K562 (cell line): ENCODE measurements around the gene SFMBT2. TPM values are rescaled to one million over a fixed set of nuclear protein-coding genes. Genes with fewer than 3 reads are reported as not detected.

ENCODE experiments used
- ATAC-seq: fragments of 200-7000 bp; cut with Tn5 transposase; 3 replicates; pipeline ENCODE4 v1.9.1; 2020; ENCODE audit warnings: moderate library complexity
- BruUV-seq: library from RNA; stranded (reverse); fragments of 400-500 nt; replicated peaks from 2 replicates; lab custom pipeline; 2021; lab: Mats Ljungman, UMichigan
- CTCF ChIA-PET: fragments of 300-600 bp; formaldehyde crosslinking; extraction: SDS; loops from one replicate; lab custom pipeline; 2021; ENCODE audit warnings: low intra/inter-chr PET ratio; lab: Yijun Ruan, JAX
- POLR2A ChIA-PET: fragments of 300-600, 350-650 bp; sonication (Branson Sonifier 250); formaldehyde crosslinking; extraction: SDS; loops from one replicate; lab custom pipeline; 2021; ENCODE audit warnings: antibody characterized with exemption, inconsistent platforms; lab: Yijun Ruan, JAX
- DNase-seq, 4 experiments: peaks; one replicate each; pipeline versions ENCODE4 v3.0.0 to v3.0.0-alpha.2; 2011 to 2018; ENCODE audit warnings: low spot score in 3 of 4, mixed read lengths in 3 of 4; ENCODE audit errors: extremely low read depth in 1 of 4
- FAIRE-seq: peaks from 2 replicates; lab custom pipeline; 2011; peaks lifted over from hg19 to GRCh38; lab: Jason Lieb, UNC
- H2AFZ ChIP-seq: 2 replicates; pipeline ENCODE4 v1.6.0; 2011; ENCODE audit warnings: low read depth, low read length, control low read depth, inconsistent platforms
- H3K27ac ChIP-seq: fragments of 200-600 bp; 3 replicates; pipeline ENCODE4 v1.8.0; 2011; ENCODE audit warnings: low read depth, mild to moderate bottlenecking, control low read depth, inconsistent platforms, low read length, moderate library complexity, mixed read lengths; ENCODE audit errors: extremely low read depth
- H3K27me3 ChIP-seq, 2 experiments: fragments of 300-600 bp in 1 of 2; 2 replicates in 1 of 2; 3 replicates in 1 of 2; pipeline versions ENCODE4 v1.6.0 to v1.8.0; 2011; ENCODE audit warnings: inconsistent platforms in 2 of 2, low read length in 2 of 2, mild to moderate bottlenecking in 1 of 2, mixed read lengths in 1 of 2, moderate library complexity in 1 of 2; ENCODE audit not compliant: control insufficient read depth in 2 of 2, insufficient read depth in 2 of 2
- H3K36me3 ChIP-seq: fragments of 300-600 bp; 3 replicates; pipeline ENCODE4 v1.8.0; 2011; ENCODE audit warnings: mild to moderate bottlenecking, low read length, inconsistent platforms; ENCODE audit not compliant: control insufficient read depth, insufficient read depth
- H3K4me1 ChIP-seq, 2 experiments: fragments of 200-600 bp in 1 of 2; replicated peaks in 1 of 2; 2 replicates in 1 of 2; 3 replicates in 1 of 2; pipeline versions ENCODE4 v1.5.1 to v1.8.0; 2011; ENCODE audit warnings: inconsistent platforms in 2 of 2, low read length in 2 of 2, mild to moderate bottlenecking in 1 of 2, mixed read lengths in 1 of 2, moderate library complexity in 1 of 2; ENCODE audit not compliant: control insufficient read depth in 2 of 2, insufficient read depth in 2 of 2
- H3K4me2 ChIP-seq: 2 replicates; pipeline ENCODE4 v1.6.1; 2011; ENCODE audit warnings: low read length, control low read depth, inconsistent platforms, mixed read lengths; ENCODE audit not compliant: insufficient read depth
- H3K4me3 ChIP-seq: fragments of 200-600 bp; sonication (generic), shearing (Covaris generic); 2 replicates; pipeline ENCODE4 v1.5.1; 2016; ENCODE audit warnings: control low read depth, inconsistent platforms
- H3K79me2 ChIP-seq: fragments of 200-600 bp; 3 replicates; pipeline ENCODE4 v1.8.0; 2011; ENCODE audit warnings: low read length, inconsistent platforms; ENCODE audit not compliant: control insufficient read depth, insufficient read depth
- H3K9ac ChIP-seq, 2 experiments: 2 replicates each; pipeline versions ENCODE4 v1.6.0 to v1.6.1; 2011; ENCODE audit warnings: low read depth in 2 of 2, low read length in 2 of 2, control low read depth in 1 of 2, inconsistent platforms in 1 of 2, mild to moderate bottlenecking in 1 of 2, mixed read lengths in 1 of 2; ENCODE audit not compliant: insufficient read depth in 1 of 2
- H3K9me1 ChIP-seq: one replicate; pipeline ENCODE4 v1.6.0; 2011; ENCODE audit warnings: inconsistent platforms, mild to moderate bottlenecking, low read length, moderate library complexity; ENCODE audit not compliant: control insufficient read depth, insufficient read depth
- H3K9me3 ChIP-seq: replicated peaks from 2 replicates; pipeline ENCODE4 v1.5.1; 2011; ENCODE audit warnings: low read depth, low read length, inconsistent platforms; ENCODE audit not compliant: control insufficient read depth, insufficient read depth
- H4K20me1 ChIP-seq: replicated peaks from 2 replicates; pipeline ENCODE4 v1.6.1; 2011; ENCODE audit warnings: low read length, inconsistent platforms, mixed read lengths; ENCODE audit not compliant: control insufficient read depth, insufficient read depth
- ELF1 ChIP-seq: fragments of 200-800 bp; sonication (Bioruptor generic); IDR thresholded peaks from 2 replicates; pipeline ENCODE4 v1.6.1; 2016; ENCODE audit warnings: missing genetic modification characterization, missing compliant biosample characterization
- GTF2E2 ChIP-seq: fragments of 200-800 bp; sonication (Bioruptor generic); IDR thresholded peaks from 2 replicates; pipeline ENCODE4 v1.6.1; 2016; ENCODE audit warnings: missing genetic modification characterization, missing compliant biosample characterization
- NFXL1 ChIP-seq: fragments of 450-650 bp; formaldehyde crosslinking; IDR thresholded peaks from 2 replicates; pipeline ENCODE4 v1.4.0; 2021; ENCODE audit warnings: mild to moderate bottlenecking
- NFYB ChIP-seq: IDR thresholded peaks from 2 replicates; pipeline ENCODE4 v1.6.1; 2011; ENCODE audit warnings: mild to moderate bottlenecking, moderate library complexity; ENCODE audit not compliant: insufficient read length; ENCODE audit errors: extremely low read depth
- SAP30 ChIP-seq: fragments of 200-600 bp; sonication (generic); IDR thresholded peaks from 2 replicates; pipeline ENCODE4 v1.6.1; 2012; ENCODE audit warnings: borderline replicate concordance, low read depth, mild to moderate bottlenecking, moderate library complexity, low read length, control low read depth, inconsistent platforms; ENCODE audit not compliant: insufficient read depth, poor library complexity, severe bottlenecking
- WGBS: fragments of 100-300 bp; shearing (Covaris generic); methylation state at CpG from one replicate; pipeline ENCODE4 v1.1.6; 2016; ENCODE audit warnings: low coverage, mixed read lengths; ENCODE audit not compliant: insufficient coverage; ENCODE audit errors: missing lambda C conversion rate; 5-methylcytosine and 5-hydroxymethylcytosine counted together
- in situ Hi-C: fragments of 300-500 bp; cut with MboI; formaldehyde crosslinking; loops from 4 replicates; pipeline ENCODE4 v1.15.0; 2018; ENCODE audit warnings: inconsistent platforms, mixed read lengths
- intact Hi-C: fragments of 100-400 bp; cut with micrococcal nuclease; formaldehyde crosslinking; loops from 2 replicates; pipeline ENCODE4 v1.14.2; 2022
- polyA plus RNA-seq, 8 experiments: library from polyadenylated mRNA; depleted of rRNA in 4 of 8; stranded (reverse) in 5 of 8; unstranded in 3 of 8; fragments of >200 nt; fragmentation: Nextera tagmentation in 2 of 8; fragmentation: Illumina TruSeq in 1 of 8; extraction: Ambion mirVana in 2 of 8; extraction: Trizol in 1 of 8; gene quantifications; 2 replicates each; pipeline versions ENCODE4 v1.2.1 to v1.2.3, GENCODE V29; 2011 to 2014; ENCODE audit warnings: inconsistent platforms in 1 of 8, missing spikeins in 1 of 8
- total RNA-seq, 7 experiments: library from RNA; depleted of rRNA in 6 of 7; stranded (reverse); fragments of >200 nt in 6 of 7; fragmentation: Illumina TruSeq in 2 of 7; extraction: Trizol in 2 of 7; gene quantifications; 2 replicates each; pipeline versions ENCODE4 v1.2.1 to v1.2.3, GENCODE V29; 2011 to 2021; ENCODE audit warnings: low replicate concordance in 1 of 7
- TF ChIP-seq, protein P1 (sequence below): fragments of 450-650 bp; IDR thresholded peaks from one replicate; pipeline ENCODE4 v1.6.1; 2018; ENCODE audit warnings: mild to moderate bottlenecking, moderate library complexity; ENCODE audit not compliant: partially characterized antibody
- TF ChIP-seq, protein P2 (sequence below): fragments of 450-650 bp; formaldehyde crosslinking; IDR thresholded peaks from 2 replicates; pipeline ENCODE4 v1.4.0; 2022; ENCODE audit warnings: missing genetic modification characterization
- TF ChIP-seq, protein P3 (sequence below), 2 experiments: fragments of 450-650 bp; formaldehyde crosslinking in 1 of 2; IDR thresholded peaks; 2 replicates each; pipeline versions ENCODE4 v1.4.0 to v1.6.1; 2014 to 2020; ENCODE audit warnings: mild to moderate bottlenecking in 2 of 2, borderline replicate concordance in 1 of 2, low read depth in 1 of 2

Gene SFMBT2
- total and polyA plus RNA-seq, 9 of the 15 experiments (the other 6 are each of a cell fraction or from before 2014, with no cell fraction given), result 1.2 to 13.6 (median 7.6) TPM

DNA sequence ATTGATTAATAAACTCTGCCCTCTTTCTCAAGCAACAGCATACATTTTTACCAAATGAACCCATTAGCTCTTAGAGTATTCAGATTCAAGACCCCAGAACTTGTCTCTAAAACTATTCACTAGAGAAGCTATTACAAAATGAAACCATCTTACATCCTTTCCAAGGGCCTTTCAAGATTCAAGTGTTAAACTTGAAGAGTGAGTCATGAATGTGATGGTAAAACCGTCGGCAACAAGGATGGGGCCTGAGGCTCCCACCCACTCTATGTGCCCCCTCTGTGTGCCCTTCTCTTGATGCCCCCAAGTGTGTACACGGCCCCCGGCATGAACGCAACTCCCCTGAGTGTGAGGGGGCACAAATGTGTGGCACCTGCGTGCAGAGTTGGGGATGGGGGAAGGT is 46.4 kb downstream of the SFMBT2 start:
- Histone ChIP-seq H3K27me3 (no peaks in the 10 kb centered on the region), H2AFZ (no peak overlapping the region), H3K9ac (no peak overlapping the region), H3K9me1 (no peaks in the 10 kb centered on the region), H3K36me3 (peaks cover 81% of the 10 kb centered on the region), H3K9me3 (no peaks in the 10 kb centered on the region), H3K4me1 (no peaks in the 10 kb centered on the region), H4K20me1 (no peaks in the 10 kb centered on the region), H3K27ac (no peak overlapping the region), H3K4me3 (no peak overlapping the region), H3K4me2 (no peak overlapping the region), H3K79me2 (peaks cover 16% of the 10 kb centered on the region)
- no peak for DNase-seq
- in situ Hi-C loops (no loop called here), intact Hi-C loops (no loop called here)
- 76% methylated on average over 4 of the region's 6 CpGs for WGBS
- TF ChIP-seq, protein P1, sequence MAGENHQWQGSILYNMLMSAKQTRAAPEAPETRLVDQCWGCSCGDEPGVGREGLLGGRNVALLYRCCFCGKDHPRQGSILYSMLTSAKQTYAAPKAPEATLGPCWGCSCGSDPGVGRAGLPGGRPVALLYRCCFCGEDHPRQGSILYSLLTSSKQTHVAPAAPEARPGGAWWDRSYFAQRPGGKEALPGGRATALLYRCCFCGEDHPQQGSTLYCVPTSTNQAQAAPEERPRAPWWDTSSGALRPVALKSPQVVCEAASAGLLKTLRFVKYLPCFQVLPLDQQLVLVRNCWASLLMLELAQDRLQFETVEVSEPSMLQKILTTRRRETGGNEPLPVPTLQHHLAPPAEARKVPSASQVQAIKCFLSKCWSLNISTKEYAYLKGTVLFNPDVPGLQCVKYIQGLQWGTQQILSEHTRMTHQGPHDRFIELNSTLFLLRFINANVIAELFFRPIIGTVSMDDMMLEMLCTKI, result no peak
- TF ChIP-seq NFYB (no peak), NFXL1 (CRISPR knock-in tag) (no peak), GTF2E2 (tag) (no peak), ELF1 (tag) (no peak), SAP30 (no peak)
- TF ChIP-seq, protein P2, sequence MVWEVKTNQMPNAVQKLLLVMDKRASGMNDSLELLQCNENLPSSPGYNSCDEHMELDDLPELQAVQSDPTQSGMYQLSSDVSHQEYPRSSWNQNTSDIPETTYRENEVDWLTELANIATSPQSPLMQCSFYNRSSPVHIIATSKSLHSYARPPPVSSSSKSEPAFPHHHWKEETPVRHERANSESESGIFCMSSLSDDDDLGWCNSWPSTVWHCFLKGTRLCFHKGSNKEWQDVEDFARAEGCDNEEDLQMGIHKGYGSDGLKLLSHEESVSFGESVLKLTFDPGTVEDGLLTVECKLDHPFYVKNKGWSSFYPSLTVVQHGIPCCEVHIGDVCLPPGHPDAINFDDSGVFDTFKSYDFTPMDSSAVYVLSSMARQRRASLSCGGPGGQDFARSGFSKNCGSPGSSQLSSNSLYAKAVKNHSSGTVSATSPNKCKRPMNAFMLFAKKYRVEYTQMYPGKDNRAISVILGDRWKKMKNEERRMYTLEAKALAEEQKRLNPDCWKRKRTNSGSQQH, result no peak
- TF ChIP-seq, protein P3, sequence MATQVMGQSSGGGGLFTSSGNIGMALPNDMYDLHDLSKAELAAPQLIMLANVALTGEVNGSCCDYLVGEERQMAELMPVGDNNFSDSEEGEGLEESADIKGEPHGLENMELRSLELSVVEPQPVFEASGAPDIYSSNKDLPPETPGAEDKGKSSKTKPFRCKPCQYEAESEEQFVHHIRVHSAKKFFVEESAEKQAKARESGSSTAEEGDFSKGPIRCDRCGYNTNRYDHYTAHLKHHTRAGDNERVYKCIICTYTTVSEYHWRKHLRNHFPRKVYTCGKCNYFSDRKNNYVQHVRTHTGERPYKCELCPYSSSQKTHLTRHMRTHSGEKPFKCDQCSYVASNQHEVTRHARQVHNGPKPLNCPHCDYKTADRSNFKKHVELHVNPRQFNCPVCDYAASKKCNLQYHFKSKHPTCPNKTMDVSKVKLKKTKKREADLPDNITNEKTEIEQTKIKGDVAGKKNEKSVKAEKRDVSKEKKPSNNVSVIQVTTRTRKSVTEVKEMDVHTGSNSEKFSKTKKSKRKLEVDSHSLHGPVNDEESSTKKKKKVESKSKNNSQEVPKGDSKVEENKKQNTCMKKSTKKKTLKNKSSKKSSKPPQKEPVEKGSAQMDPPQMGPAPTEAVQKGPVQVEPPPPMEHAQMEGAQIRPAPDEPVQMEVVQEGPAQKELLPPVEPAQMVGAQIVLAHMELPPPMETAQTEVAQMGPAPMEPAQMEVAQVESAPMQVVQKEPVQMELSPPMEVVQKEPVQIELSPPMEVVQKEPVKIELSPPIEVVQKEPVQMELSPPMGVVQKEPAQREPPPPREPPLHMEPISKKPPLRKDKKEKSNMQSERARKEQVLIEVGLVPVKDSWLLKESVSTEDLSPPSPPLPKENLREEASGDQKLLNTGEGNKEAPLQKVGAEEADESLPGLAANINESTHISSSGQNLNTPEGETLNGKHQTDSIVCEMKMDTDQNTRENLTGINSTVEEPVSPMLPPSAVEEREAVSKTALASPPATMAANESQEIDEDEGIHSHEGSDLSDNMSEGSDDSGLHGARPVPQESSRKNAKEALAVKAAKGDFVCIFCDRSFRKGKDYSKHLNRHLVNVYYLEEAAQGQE (IDR thresholded peaks at IDR 0.05; ENCODE audit: borderline replicate concordance), result no peak
- TF ChIP-seq, protein P3 (CRISPR knock-in tag; IDR thresholded peaks at IDR 0.05; ENCODE audit: low read depth), result no peak
- FAIRE-seq, result no peak
- POLR2A ChIA-PET, result no interaction called here
- no TSS peak for BruUV-seq
- CTCF ChIA-PET, result no interaction called here
- ATAC-seq, result no peak
